Stimulated activated CD8-positive, alpha-beta memory T cell treated with anti-CD3 and anti-CD28 coated beads, Interleukin-12 subunit alpha, Interleukin-12 subunit beta, amount 100 ng/mL, for 24 hours (primary cell): ENCODE measurements around the gene MUC6.

Experiments
- DNase-seq: peaks from one replicate; pipeline ENCODE4 v3.0.0-alpha.2; 2020; ENCODE audit errors: extremely low read depth

The MUC6 gene

DNA sequence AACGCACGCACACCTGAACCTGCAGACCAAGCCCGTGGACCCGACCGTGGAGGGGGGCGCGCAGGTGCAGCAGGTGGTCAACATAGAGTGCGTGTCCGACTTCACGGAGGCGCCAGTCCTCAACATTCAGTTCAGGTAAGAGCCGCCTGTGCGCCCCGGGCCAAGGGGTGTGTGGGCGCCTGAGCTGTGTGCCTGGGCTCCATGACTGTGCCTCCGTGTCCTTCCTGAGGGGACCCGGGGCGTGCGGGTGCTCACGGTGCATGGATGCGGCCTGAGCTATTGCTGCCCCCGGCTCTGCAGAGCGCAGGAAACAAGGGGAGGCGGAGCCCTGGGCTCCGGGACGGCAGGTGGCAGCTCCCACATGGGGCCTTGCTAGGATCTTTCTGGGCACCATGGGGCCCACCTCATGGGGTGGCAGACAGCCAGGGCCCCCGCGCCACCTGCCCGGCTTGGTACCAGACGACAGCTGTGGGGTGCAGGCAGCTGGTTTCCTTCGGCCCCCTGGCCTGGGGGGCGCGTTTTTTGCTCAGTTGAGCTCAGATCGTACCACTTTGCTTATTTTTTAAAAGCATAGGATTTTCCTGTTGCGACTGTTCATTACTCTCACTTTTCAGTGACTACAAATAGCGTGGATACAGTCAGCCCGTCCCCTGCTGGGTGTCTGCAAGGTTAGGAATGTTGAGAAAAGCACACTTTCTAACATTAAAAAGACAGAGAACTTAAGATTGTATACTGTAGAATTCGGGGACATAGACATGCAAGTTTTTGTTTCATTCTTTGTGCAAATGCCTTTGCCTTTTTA, 28.3 kb downstream of the MUC6 start:
- DNase-seq = no peak

GRCh38 chr11:1007279-1007678, 29.2 kb downstream of the MUC6 start:
- no peak for DNase-seq

GRCh38 chr11:1006762-1007161, 29.8 kb downstream of the MUC6 start:
- DNase-seq = no peak

DNA sequence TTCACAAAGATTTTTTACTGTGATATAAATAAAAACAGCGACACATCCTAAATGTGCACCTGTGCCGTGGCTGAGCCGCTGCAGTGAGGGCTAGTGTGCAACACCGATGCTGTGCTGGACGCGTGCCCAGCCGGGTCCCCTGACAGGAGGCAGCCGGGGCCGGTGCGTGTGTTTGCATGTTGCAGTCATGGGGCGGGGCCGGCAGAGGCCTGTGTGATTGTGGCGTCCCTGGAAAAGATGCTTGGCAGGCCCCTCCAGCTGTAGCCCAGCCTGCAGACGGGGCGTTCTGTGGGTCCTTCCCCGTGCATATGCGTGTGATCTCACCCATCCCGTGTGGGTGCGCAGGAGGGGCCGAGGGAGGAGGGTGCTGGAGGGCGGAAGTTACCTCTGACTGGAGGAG, 30.6 kb downstream of the MUC6 start:
- DNase-seq = no peak

GRCh38 chr11:1003159-1003558, 33.4 kb downstream of the MUC6 start:
- DNase-seq = no peak

GRCh38 chr11:1002406-1002984, 34.0 kb downstream of the MUC6 start:
- DNase-seq = no peak

DNA sequence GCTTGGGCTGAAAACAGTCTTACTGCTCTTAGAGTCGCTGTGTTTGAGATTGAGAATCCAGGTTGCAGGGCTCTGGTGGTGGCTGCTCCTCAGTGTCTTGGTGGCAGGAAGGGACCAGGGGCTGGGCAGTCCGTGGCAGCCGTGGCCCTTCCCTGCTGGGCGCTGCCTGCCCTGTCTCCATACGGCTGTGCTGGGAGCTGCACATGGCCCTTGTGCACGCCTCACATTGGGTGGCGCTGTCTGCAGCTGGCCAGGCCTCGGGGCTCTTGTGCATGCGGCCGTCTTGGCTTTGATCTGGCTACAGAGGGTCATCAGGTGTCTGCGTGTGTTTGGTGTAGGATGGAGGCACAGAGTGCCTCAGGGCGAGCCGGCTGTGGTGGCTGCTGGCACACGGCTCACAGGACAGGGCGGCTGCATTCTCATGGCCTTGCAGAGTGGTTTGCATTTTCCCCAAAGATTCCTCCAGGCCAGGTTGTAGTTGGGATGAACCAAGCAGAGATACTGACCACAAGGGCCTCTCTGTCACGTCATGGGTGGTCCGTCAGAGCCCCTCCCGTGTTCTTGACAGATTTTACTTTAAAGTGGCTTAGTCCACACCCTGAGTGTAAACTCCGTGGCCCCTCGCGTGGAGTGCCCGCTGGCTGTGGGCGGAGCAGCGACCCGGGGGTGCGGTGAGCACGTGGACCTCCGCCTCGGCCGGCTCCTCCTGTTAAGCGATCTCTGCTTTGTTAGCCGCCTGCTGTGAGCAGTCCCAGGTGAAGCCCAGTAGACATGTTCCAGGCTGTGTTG, 34.7 kb downstream of the MUC6 start:
- DNase-seq = no peak

DNA sequence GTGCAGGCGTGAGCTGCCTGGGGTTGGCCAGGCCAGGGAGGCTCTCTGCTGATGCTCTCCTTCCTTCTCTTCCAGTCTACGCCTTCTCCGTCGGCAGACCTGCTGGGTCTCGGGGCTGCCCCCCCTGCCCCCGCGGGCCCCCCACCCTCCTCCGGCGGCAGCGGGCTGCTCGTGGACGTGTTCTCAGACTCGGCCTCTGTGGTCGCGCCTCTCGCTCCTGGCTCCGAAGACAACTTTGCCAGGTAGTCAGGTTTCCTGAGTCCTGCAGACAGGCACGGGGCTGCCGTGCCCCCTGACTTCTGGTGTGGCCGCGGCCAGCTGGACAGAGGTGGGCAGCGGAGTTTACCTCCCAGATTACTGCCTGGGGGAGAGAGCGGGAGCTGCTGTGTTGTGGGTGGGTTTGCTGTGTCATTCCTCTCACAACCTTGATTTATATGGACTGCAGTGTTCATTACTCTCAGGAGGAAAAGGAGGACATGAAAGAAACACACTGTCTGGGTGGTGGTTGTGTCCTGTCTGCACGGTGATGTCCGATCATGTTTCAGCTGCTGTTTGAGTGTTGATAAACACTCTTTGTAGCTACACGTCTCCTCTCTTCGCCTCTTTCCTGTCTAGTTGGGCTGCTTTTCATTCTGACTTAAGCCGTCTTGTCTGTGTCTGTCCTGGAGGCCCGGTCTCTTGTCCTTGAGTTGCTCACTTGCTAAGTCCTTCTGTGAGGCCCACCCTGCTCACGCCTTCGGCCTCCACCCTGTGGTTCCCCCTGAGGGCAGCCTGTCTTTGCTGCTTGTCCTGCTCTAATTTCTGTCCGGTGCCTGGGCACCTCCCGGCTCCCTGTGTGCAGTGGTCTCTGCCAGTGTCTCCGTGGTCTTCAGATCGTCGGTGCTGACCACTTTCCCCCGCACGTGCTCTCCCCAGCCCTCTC, 35.9 kb downstream of the MUC6 start:
- DNase-seq = no peak

- DNase-seq = no peak
Measured at GRCh38 chr11:999009-999408, 37.5 kb downstream of the MUC6 start.

DNA sequence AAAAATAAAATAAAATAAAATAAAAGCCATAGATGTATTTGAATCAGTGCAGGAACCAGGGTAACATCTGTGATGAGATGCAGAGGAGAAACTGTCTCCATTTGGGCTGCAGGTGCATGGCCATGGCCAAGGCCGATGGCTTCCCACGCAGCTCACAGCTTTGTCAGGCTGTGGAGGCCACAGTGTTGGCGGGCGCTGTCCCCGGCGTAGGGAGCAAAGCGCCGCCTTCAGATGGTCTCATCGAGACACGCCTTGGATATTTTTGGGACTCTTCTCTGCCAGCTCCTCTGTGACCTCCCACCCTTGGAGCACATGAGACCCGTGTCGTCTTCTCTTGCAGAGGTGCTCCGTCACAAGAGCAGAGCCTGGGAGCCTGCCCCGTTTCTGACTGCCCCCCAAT, 38.6 kb downstream of the MUC6 start:
- DNase-seq = no peak

- DNase-seq = no peak
Measured at GRCh38 chr11:996681-997080, 39.8 kb downstream of the MUC6 start.

GRCh38 chr11:995752-996420, 40.6 kb downstream of the MUC6 start:
- DNase-seq = no peak

GRCh38 chr11:995044-995751, 41.3 kb downstream of the MUC6 start:
- no peak for DNase-seq

- no peak for DNase-seq
Measured at GRCh38 chr11:993632-994167, 42.8 kb downstream of the MUC6 start.

DNA sequence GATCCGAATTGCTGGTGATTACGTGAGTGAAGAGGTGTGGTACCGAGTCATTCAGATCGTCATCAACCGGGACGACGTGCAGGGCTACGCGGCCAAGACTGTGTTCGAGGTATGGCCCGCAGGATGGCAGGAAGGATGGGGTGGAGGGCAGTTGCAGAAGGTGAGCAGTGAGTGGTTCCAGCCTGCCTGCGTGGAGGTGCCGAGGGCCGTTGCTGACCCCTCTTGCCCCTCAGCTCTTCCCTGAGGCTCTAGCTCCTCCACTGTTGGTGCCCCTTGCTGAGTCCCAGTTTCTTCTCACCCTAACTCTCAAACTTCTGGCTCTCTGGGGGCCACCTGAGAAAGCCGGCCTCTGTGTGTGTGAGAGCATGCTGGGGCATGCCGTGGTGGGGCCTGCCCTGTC, 43.9 kb downstream of the MUC6 start:
- no peak for DNase-seq

DNA sequence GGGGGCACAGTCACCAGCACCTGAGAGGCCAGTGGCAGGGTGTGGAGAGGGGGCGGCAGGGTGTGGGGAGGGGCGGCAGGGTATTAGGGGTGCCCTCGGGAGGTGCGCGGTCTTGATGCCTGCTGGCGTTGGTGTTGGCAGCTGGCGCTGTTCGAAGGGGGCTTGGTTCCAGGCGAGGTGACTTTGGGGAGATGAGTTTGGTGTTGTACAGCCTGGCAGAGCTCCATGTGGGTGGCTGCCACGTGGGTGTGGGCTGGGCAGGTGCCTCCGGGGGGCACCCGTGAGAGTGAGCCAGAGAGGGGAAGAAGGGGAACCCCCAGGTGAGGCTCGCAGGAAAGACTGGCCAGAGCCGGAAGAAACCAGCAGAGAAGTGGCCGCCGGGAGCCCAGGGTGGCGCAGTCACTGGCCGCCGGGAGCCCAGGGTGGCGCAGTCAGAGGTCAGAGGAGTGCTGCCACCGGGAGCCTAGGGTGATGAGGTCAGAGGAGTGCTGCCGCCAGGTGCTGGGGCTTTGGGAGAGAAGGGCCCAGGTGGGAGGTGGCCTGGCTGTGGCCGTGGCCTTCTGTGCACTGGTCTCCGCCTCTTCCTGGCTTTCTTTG, 44.7 kb downstream of the MUC6 start:
- no peak for DNase-seq

- DNase-seq = no peak
Measured at GRCh38 chr11:991034-991433, 45.5 kb downstream of the MUC6 start.

DNA sequence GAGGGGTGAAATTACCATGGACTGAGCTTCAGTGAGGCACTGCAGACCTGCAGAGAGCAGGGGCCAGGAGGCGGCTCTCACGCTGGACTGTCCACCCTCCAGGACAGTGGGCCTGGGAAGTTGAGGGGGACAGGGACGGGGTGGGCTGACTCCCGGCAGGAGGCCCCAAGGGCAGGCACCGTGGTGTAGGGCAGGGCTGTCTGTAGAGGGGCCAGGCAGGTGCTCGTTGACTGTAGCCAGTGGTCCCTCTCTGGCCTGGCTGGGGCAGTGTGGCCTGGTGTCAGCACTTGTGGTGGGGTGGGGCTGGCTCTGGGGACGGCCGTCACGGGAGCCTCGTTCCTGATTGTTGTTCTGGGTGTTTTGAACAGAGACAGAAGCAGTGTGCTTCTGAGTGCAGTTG, 46.4 kb downstream of the MUC6 start:
- DNase-seq = no peak

DNA sequence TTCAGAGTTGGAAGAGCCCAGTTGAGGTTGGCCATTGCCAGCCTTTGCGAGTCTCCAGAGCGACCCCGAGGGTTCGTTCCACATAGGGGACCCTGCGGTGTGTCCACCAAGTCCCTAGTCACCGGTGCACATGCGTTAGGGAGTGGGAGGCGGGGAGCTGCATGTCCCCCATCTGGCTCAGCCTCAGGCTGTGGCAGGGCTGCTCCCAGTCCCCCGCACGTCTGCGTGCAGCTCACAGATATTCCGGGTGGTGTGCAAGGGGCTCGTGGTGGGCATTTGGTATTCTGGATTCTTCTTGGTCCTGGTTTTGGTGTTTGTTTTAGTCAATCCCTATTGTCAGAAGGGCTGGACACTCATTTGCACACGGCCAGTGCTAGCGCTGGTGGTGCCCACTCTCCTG, 48.8 kb downstream of the MUC6 start:
- DNase-seq = no peak

DNA sequence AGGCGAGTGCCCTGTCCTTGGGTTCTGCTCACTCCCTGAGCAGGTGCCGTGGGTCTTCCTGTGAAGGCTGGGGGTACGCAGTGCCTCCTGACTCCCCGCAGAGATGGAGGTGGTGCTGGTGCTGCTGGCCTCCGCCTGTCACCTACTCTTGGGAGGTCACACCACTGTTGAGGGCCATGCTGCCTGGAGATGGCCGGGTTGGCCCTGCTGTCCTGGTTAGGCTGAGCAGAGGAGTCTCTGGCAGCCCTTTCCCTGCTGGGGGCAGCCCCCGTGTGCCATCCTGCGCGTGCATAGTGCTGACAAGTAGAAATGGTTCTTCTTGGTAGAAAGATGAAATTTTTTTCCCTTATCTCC, 49.6 kb downstream of the MUC6 start:
- no peak for DNase-seq
